Activated CD4-positive, alpha-beta T cell treated with anti-CD3 and anti-CD28 coated beads, Interleukin-2, Interleukin-6, amounts not matched to agents 100 ng/mL and 50 ng/mL, durations not matched to agents 16 hours and 8 hours (primary cell): ENCODE results near the gene FXYD6.
"Not testable (repeated sequence)": the region's sequence is repeated elsewhere in the genome, so short reads cannot be mapped to it uniquely, and the experiment has no call there.

Source experiments
- DNase-seq: peaks from one replicate; pipeline ENCODE4 v3.0.0-alpha.2; 2020

Gene FXYD6

DNA sequence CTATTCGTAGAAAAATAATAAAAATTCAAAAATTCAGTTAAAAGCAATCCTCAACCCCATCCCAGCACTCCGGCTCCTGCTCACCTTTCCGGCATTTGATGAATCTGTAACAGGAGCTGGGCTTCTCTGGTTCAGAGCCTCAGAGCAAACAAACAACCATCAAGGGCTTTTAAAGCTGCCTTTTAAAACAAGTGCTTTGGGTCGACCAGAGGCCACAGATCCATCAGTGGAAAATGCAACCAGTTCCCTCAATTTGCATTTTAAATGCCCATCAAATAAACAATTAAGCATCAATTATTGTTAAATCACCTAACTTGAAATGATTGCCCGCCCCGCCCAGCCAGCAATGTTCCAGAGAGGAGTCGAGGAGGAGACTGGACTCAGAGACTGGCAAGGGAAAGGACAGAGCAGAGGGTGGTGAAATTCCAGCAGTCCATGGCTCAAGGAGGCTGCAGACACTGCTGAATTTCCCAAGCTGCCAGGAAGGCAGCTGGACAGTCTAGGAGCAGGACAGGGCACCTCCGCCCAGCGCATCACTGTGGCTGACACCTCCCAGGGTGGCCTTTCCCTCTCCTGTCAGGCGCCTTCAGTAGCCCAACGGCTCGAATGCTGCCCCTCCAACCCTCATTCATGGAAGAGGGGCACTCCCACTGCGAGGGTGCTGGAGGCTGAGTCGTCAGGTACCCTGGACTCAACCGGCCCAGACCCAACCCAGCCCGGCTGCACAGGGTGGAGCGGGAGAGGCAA is 7.5 kb downstream of the FXYD6 start:
- no peak for DNase-seq

DNA sequence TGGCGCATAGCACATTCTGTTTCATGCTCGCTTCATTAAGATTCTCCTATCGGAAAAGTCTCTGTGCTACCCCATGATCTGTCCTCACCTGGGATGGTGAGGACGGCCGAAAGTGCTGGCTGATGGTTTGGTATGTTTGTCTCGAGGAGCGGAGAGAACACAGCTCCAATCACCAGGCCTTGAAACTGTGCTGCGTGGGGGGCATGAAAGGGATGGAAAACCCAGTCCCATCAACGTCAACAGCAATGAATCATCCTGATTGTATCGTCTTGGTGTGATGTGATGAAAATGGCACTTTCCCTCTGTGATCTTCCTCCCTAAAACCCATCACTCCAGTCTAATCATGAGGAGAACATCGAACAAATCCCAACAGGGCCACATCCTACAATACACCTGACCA is 8.4 kb downstream of the FXYD6 start:
- DNase-seq = no peak

DNA sequence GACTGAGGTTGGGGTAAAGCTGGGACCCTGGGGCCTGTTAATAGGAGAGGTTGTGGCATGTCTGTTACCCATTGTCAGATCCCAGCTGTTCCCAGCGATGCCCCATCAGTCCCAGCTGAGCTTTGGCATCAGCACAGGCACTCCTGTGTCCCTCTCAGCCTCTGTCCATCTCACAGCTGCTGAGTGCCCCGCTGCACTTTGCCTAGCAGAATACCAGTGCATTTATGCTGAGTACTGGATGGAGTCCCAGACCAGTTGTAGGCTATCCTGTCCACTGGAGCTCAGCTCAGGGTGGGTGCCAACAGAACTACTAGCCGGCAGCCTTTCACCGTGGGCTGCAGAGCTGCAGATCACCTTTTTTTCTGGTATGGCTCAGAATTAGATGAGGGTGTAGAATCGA is 9.9 kb downstream of the FXYD6 start:
- no peak for DNase-seq

DNA sequence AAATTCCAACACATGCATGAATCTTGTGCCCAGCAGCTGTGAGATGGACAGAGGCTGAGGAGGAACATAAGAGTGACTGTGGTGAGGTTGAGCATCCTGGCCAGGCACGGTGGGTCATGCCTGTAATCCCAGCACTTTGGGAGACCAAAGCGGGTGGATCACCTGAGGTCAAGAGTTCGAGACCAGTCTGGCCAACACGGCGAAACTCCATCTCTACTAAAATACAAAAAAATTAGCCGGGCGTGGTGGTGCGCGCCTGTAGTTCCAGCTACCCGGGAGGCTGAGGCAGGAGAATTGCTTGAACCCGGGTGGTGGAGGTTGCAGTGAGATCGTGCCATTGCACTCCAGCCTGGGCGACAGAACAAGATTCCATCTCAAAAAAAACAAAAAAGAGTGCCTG is 10.9 kb downstream of the FXYD6 start:
- not testable (repeated sequence) for DNase-seq

DNA sequence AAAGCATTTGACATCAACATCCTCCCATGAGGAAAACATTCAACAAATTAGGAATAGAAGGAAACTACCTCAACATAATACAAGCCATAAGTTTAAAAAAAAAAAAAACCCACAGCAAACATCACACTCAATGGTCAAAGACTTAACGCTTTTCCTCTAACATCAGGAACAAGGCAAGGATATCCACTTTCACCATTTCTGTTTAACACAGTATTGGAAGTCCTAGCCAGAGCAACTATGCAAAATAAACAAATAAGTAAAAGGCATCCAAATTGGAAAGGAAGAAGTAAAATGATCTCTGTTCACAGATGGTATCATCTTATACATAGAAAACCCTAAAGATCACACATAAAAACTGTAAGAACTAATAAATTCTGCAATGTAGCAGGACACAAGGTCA is 13.1 kb downstream of the FXYD6 start:
- DNase-seq = no peak

DNA sequence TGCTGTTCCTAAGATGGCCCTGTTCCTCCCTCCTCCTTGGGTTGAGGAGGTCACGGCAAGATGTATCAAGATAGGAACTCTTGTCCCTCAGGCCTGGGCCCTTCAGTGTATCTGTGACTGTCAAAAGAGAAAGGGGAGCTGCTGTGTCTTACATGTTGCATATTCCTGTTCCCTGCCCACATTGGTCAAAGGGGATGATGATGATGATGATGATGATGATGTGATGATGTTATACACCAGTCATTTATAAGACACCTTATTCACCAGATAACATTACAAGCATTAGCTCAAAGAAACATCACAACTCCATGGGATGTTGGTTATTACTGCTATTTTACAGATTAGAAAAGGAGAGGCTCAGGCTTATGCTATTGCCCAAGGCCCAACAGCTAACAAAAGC is 13.7 kb downstream of the FXYD6 start:
- DNase-seq = no peak

DNA sequence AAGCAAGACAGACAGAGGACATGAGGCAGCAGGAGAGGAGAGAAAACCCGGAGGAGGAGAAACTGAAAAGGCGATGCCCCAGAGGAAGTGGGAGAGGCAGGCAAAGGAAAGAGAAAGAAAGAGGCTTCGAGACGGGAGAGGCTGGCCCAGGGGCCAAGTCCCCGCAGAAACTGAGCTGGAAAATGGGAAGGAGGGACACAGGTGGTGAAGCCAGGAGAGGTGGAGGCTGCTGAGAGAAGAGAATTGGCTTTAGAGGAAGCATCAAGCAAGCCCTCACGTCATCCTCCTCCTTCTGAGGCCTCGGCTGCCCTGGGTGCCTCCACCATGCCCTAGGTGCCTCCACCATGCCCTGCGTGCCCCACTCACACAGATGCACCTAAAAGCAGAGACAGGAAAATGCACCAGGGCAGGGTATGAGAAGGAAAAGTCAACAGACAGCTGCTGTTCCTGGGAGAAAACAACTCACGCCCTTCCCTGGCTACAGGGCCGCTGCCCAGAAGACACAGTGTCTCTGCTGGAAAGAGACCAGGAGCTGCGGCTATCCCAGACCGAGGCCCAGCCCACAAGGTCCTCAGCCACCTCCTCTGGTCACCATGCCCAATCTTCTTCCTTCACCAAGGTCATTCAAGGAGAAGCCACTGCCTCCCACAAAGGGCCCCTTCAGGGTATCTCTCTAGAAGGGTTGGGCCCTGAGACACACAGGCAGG is 14.3 kb downstream of the FXYD6 start:
- no peak for DNase-seq

DNA sequence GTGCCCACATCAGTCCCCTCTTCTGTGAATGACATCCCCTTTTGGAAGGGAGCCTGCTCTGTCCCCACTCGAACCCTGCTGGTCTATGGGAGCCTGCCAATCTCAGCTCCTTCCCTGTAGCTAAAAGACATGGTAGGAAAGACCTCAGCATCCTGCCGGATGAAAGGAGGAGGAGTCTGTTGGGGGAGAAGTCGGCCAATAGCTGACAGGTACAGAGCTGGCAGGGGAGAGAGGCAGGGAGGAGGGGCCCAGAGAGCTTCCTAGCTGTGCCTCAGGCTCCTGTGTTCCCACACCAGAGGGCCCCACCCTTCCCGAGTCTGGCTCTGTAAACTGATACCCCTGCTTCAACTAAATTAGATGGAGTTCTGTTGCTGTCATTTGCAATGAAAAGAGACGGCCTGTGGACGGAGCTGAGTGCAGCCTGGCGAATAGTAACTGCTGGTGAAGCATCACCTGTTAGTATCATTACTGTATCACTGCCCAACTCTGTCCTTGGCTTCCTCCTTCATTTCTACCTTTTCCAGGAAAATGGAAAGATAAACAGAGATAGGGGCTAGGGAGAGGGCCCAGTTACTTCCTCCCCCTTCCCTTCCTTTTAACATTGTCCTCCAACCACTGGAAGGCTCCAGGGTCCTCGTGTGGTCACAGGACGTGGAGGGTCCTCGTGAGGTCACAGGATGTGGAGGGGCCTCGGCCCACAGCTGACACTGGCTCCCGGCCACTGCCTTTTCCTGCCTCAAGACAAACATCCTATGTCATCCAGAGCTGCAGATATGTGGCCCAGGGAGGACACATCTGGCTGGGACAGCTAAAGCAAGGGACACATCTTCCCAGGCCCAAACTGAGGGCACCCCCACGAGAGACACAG is 15.1 kb downstream of the FXYD6 start:
- DNase-seq = no peak

DNA sequence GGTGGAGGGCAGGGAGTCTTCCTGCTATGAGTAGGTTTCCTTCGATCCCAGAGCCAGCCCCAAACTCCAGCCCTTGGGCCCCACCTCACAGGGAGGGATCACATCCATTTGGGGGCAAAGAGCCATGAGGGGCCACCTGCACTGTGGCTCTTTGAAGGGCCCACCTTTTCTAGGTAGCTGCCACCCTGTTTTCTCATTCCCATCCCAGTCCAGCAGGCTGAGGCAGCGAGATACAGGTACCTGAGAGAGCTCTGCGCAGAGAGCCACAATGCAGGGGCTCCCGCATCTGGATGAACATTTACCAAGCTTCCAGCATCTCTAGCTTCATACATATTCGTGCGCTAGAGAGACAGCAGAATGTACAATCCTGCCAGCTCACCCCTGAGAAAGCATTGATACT is 16.3 kb downstream of the FXYD6 start:
- no peak for DNase-seq

DNA sequence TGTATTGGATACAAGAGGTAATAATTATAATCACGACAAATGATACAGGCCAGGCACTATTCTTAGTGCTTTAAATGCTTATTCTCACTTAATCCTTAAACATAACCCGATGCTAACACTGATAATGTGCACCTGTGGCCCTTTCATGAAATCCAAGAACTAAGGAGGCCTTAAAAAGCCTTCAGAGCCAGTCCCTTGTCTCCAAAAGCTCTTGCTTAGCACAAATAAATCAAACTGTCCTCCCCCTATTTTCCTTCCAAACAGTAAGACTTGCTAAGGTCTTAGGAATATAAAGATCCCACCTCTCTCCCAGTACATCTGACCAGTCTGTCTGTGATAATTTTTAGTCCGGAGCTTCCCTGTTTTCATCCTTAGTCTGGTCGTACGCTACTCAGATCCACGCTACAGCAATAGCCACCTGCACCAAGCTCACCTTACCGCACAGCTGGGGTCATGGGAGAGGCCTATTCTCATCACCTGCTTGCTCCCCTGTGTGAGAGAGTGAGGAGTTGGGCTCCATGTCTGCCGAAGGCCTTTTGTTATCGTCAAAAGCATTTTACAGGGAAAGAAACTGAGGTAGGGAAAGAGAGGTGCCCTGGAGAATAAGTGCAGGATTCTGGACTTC is 16.9 kb downstream of the FXYD6 start:
- no peak for DNase-seq

DNA sequence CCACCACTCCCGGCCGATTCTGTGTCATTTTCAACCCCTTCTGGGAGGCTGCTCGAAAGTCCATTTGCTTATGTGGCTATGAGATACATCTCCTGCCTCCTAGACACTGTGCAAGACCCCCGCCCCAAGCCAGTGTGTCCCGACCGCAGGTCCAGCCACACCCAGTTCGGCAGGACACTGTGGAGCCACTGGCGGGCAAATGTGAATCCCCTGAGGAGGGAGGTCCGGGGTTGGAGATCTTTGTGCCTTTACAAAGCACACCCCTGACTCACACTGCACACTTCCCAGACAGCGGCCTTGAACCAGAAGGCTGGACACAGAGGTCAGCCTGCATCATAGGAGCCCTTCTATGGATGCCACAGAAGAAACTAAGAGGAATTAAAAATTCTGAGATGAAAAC is 17.4 kb downstream of the FXYD6 start:
- DNase-seq = no peak

DNA sequence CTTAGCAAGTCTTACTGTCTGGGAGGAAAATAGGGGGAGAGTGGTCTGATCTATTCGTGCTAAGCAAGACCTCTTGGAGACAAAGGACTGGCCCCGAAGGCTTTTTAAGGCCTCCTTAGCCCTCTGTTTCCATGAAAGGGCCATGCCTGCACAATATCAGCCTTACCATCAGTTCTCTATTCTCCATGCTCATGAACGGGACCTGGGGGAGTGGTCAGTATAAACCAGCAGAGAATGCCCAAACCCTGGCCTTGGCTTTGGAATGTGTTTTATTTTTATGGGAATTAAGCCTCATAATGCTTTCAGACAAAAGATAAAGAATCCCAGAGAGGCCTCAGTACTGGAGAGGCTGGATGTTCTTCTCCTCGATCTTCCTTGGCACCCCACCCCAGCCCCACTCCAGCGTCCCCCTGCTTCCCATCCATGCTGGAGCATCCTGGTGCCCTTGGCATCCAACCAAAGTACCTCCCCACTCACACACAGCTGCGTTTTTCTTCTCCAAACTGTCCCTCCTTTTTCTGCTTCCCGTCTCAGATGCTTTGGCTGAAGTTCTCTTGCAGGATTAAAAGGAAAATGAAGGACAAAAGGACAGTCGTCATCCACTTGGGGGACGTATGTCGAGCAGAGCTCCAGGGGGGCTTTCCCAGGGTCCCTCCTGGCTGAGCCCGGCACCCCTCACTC is 18.6 kb downstream of the FXYD6 start:
- no peak for DNase-seq

DNA sequence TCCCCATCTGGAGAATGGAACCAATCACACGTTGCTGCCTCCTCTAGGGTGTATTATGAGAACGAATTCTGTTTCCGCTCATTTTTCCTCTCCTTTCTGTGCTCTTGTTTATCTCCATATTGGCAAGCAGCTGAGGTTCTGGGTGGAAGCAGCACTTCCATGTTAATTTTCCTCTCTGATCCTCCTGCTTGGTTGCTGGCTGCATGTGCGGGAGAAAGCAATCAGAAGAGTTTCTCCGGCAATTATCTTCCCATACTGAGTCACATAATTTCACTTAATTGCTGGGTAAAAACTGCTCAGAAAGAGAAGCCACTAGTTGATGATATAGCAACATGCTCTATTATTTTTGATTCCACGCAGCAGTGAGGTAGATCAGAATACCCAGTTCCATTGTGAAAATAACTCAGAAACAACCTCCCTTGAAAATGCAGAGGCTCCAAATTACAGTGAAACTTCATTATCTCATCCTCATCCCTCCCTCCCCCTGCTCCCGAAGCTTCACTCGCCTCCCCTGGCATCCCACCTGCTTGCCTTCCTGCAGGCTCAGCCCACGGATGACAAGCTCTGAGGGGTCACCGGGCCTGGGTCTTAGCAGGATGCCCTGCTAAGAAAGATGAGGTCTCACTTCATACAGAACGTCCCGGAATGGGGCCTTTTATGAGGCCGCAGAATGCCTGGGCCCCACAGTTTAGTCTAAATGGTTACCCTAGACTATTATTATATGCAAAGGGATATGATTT is 20.4 kb downstream of the FXYD6 start:
- no peak for DNase-seq

DNA sequence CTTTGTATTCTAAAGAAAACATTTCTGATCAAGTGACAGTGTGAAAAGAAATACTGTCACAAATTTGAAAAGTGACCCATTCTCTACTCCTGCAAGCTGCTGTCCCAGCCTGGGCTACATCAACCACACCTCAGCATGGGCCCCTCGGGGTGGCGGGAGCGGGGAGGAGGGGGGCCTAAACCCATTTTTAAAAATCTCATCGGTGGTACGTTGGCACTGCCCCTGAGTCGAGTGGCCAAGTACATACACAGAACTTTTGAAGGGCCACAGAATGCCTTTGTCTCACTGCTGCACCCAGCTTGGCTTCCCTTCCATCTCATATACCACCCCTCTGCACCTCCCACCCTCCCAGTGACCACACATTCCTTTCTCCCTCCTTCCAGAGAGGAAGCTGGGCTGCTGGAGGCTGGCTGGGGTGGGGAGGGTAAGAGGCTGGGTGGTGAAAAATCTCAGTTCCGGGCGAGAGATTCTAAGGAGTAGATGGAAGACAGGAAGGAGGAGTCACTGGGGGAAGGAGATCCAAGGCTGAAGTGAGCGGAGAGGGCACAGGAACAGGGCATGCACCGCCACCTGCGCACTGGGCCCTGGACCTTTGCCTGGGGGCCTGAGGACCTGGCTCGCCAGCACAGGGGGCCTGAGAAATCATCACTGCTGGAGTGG is 21.1 kb downstream of the FXYD6 start:
- DNase-seq = no peak

DNA sequence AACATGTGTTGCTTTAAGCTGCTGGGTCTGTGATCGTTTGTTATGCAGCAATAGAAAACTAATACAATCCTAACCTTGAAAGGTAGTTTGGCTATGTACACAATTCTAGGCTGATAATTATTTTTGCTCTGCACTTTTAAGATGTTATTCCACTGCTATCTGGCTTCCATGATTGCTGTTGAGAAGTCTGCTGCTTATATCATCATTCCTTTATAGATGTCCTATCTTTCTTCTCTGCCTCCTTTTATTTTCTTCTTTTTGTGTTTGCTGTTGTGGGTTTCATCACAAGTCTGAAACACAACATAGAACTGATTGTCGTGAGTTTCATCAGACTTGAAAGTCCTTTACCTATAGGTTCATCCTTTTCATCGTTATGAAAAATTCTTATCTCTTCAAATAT is 24.1 kb downstream of the FXYD6 start:
- no peak for DNase-seq

DNA sequence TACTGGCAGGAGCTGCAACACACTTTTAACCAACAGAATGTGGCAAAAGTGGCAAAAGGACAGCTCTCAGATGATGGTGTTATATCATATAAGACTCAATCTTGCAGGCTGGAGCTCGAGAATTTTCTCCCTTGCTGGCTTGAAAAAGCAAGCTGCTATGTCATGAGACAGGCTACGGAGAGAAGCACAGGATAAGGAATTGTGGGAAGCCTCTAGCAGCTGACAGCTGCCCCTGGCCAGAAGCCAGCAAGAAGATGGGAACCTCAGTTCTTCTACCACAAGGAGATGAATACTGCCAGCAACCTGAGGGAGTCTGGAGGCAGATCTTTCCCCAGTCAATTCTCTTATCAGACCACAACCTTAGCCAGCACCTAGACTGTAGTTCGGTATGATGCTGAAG is 24.6 kb downstream of the FXYD6 start:
- DNase-seq = no peak

DNA sequence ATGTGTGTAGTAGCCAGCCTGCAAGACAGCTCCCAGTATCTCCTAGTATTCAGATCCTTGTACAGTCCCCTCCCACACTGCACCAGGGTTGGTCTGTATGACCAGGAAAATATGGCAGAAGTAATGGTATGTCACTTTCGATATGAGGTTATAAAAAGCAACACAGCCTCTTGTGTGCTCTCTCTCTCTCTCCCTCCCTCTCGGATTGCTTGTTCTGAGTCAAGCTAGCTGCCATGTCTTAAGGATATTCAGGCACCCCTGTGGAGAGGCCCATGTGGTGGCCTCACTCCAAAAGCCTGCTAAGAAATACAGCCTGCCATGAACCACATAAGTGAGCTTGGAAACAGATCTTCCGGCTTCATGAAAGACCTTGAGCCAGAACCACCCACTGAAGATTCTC is 25.4 kb downstream of the FXYD6 start:
- no peak for DNase-seq

DNA sequence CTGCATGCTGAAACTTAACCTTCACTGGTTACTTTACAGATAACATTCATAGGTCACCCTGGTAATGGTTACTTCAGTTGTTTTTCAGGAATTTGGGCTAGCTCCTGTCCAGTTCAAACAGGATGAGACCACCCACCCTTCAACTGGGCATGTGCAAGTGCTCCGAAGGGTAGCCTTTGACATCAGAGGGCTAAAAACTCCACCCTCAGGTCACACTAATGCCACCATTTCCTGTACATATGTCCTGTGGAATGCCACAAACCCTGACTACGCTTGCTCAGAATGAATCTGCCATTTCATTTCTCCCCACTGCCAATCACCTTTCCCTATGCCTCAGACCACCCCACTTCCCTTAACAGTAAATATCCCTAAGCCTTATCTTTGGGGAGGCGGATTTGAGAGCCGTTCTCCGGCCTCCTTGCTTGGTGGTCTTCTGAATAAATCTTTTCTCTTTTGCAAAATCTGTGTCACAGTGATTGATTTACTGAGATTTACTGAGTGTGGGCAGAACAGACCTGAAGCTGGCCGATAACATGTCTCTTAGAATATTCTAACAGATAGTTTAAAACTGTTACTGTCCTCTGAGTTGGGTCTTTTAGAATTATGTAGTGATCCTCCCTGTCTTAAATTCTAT is 26.6 kb downstream of the FXYD6 start:
- DNase-seq = peak; percentile 11

DNA sequence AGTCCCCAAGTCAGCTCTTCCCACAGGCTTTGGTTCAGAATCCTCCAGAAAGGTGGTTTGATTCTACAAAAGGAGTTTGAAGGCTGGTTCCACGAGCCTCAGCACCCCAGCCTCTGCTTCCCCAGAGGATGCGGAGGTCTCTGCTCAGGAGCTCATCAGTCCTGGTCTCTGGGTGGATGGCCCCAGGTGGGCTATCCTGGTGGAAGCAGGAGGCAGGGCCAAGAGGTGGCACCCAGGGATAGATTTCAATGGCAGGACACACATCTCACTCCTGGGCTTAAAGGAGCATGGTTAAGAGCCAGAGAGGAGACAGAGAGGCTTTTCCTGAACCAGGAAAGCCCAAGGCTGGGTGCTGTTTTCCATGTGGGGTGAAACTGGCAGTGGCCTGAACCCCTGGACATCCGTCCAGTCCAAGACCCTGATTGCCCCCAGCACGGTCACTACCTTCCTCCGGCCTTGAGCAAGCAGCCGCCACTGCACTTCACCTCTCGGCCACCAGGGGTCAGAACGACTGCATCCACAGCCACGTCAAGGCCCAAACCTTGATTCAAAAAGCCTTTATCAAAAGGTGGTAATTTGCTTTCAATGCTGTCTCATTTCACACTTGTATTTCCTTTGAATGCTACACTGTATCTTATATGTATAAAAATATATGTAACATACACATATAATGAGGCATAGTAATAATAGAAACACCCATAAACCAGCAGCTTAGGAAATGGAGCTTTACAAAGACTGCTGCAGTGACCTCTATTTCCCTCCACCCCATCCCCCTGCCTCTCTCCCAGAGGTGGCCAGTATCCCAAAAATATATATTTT is 32.6 kb downstream of the FXYD6 start:
- DNase-seq = peak; percentile 84
